Anterior cingulate cortex (tissue), 58 donors: ENCODE data around the gene PI4KA.
"Not testable (repeated sequence)": the region's sequence is repeated elsewhere in the genome, so short reads cannot be mapped to it uniquely, and the experiment has no call there.

Source experiments
- DNase-seq, 58 donors: peaks; one replicate each; lab custom pipeline; 2025; lab: John Stamatoyannopoulos, UW

PI4KA gene

GRCh38 chr22:20781272-20781990 is 77.2 kb downstream of the PI4KA start:
- DNase-seq: no peak

GRCh38 chr22:20779818-20780158 is 78.8 kb downstream of the PI4KA start:
- no peak for DNase-seq

- no peak for DNase-seq
These were observed 79.4 kb downstream of the PI4KA start for GRCh38 chr22:20779014-20779817.

GRCh38 chr22:20777420-20778177 is 81.0 kb downstream of the PI4KA start:
- no peak for DNase-seq

- no peak for DNase-seq
These were observed 81.8 kb downstream of the PI4KA start for GRCh38 chr22:20776624-20777405.

GRCh38 chr22:20775342-20775895 is 83.2 kb downstream of the PI4KA start:
- no peak for DNase-seq

- DNase-seq: no peak
These were observed 83.7 kb downstream of the PI4KA start for GRCh38 chr22:20774882-20775281.

- no peak for DNase-seq
These were observed 84.8 kb downstream of the PI4KA start, which contains the start of gene SERPIND1 for GRCh38 chr22:20773793-20774212. Gene SERPIND1, plus strand, starts transcription at chr22:20774113. Its CDS starts 5,200 bp downstream, at chr22:20779313.

- DNase-seq: peak in 6 of 58 donors; percentile 11 to 22 (median 18)
These were observed 86.5 kb downstream of the PI4KA start for GRCh38 chr22:20771918-20772625.

- not testable (repeated sequence) for DNase-seq
These were observed 89.2 kb downstream of the PI4KA start for GRCh38 chr22:20769496-20769826.

GRCh38 chr22:20766530-20766929 is 92.1 kb downstream of the PI4KA start:
- no peak for DNase-seq

- no peak for DNase-seq
These were observed 92.7 kb downstream of the PI4KA start for GRCh38 chr22:20765938-20766337.

- no peak for DNase-seq
These were observed 93.9 kb downstream of the PI4KA start for GRCh38 chr22:20764729-20765128.

GRCh38 chr22:20764471-20764720 is 94.2 kb downstream of the PI4KA start:
- no peak for DNase-seq

GRCh38 chr22:20763630-20764470 is 94.8 kb downstream of the PI4KA start:
- no peak for DNase-seq

GRCh38 chr22:20762233-20762796 is 96.3 kb downstream of the PI4KA start:
- DNase-seq: no peak

- DNase-seq: no peak
These were observed 97.1 kb downstream of the PI4KA start for GRCh38 chr22:20761536-20761935.

GRCh38 chr22:20760084-20760483 is 98.5 kb downstream of the PI4KA start:
- no peak for DNase-seq
